GM12878 (cell line): ENCODE measurements around the gene CRYL1. TPM values are rescaled to one million over a fixed set of nuclear protein-coding genes. Genes with fewer than 3 reads are reported as not detected.

Source experiments
- ATAC-seq: fragments of 200-7000 bp; cut with Tn5 transposase; 3 replicates; pipeline ENCODE4 v1.9.1; 2020; ENCODE audit warnings: mild to moderate bottlenecking, moderate library complexity
- BruUV-seq: library from RNA; stranded (reverse); fragments of 400-500 nt; replicated peaks from 2 replicates; lab custom pipeline; 2021; lab: Mats Ljungman, UMichigan
- CTCF ChIA-PET: fragments of 300-600 bp; sonication (Branson Sonifier 250); formaldehyde crosslinking; extraction: SDS; loops from one replicate; lab custom pipeline; 2021; ENCODE audit warnings: inconsistent platforms; lab: Yijun Ruan, JAX
- POLR2A ChIA-PET: fragments of 350-600 bp; formaldehyde crosslinking; extraction: SDS; loops from one replicate; lab custom pipeline; 2021; ENCODE audit warnings: inconsistent platforms; lab: Charles Lee
- RAD21 ChIA-PET: fragments of 300-600 bp; sonication (Branson Sonifier 250); formaldehyde crosslinking; loops from one replicate; lab custom pipeline; 2023; ENCODE audit warnings: antibody characterized with exemption; ENCODE audit not compliant: unreplicated experiment; lab: Charles Lee
- SMC1A ChIA-PET: fragments of 300-600 bp; sonication (Branson Sonifier 250); formaldehyde crosslinking; loops from one replicate; lab custom pipeline; 2023; ENCODE audit not compliant: unreplicated experiment, uncharacterized antibody; lab: Charles Lee
- DNase-seq: peaks from one replicate; pipeline ENCODE4 v3.0.0-alpha.2; 2011; ENCODE audit warnings: low read depth, low spot score
- FAIRE-seq: peaks from 3 replicates; lab custom pipeline; 2011; peaks lifted over from hg19 to GRCh38; lab: Jason Lieb, UNC
- H2AFZ ChIP-seq: 2 replicates; pipeline ENCODE4 v1.6.0; 2011; ENCODE audit warnings: low read depth, low read length, control low read depth; ENCODE audit not compliant: control insufficient read depth
- H3K27ac ChIP-seq: 2 replicates; pipeline ENCODE4 v1.5.1; 2011; ENCODE audit warnings: control low read depth; ENCODE audit not compliant: control insufficient read depth, insufficient read depth
- H3K27me3 ChIP-seq, 2 experiments: replicated peaks in 1 of 2; 2 replicates each; pipeline versions ENCODE4 v1.6.0 to v1.6.1; 2011; ENCODE audit warnings: low read length in 1 of 2; ENCODE audit not compliant: control insufficient read depth in 2 of 2, insufficient read depth in 2 of 2
- H3K36me3 ChIP-seq, 2 experiments: 2 replicates each; pipeline ENCODE4 v1.5.1; 2011; ENCODE audit warnings: low read length in 1 of 2; ENCODE audit not compliant: control insufficient read depth in 2 of 2, insufficient read depth in 2 of 2
- H3K4me1 ChIP-seq: 2 replicates; pipeline ENCODE4 v1.6.1; 2011; ENCODE audit warnings: mild to moderate bottlenecking, low read length, moderate library complexity, mixed read lengths; ENCODE audit not compliant: control insufficient read depth, insufficient read depth
- H3K4me2 ChIP-seq: 2 replicates; pipeline ENCODE4 v1.6.0; 2011; ENCODE audit warnings: control low read depth; ENCODE audit not compliant: control insufficient read depth, insufficient read depth
- H3K4me3 ChIP-seq: fragments of 200-600 bp; sonication (generic); 2 replicates; pipeline ENCODE4 v1.5.1; 2016
- H3K79me2 ChIP-seq: 2 replicates; pipeline ENCODE4 v1.6.0; 2011; ENCODE audit warnings: low read length; ENCODE audit not compliant: control insufficient read depth, insufficient read depth
- H3K9ac ChIP-seq: 2 replicates; pipeline ENCODE4 v1.8.0; 2011; ENCODE audit warnings: low read length, control low read depth, mixed read lengths; ENCODE audit not compliant: control insufficient read depth, insufficient read depth
- H3K9me3 ChIP-seq: replicated peaks from 3 replicates; pipeline ENCODE4 v1.5.1; 2011; ENCODE audit warnings: mild to moderate bottlenecking, low read length; ENCODE audit not compliant: control insufficient read depth, insufficient read depth
- H4K20me1 ChIP-seq: 2 replicates; pipeline ENCODE4 v1.6.0; 2011; ENCODE audit not compliant: control insufficient read depth, insufficient read depth
- GATAD2B ChIP-seq: fragments of 450-650 bp; conservative IDR thresholded peaks from 2 replicates; pipeline ENCODE4 v1.6.1; 2017; ENCODE audit warnings: low read depth, mild to moderate bottlenecking, moderate library complexity
- MXI1 ChIP-seq: fragments of 150-350 bp; IDR thresholded peaks from 2 replicates; pipeline ENCODE4 v1.6.1; 2011; ENCODE audit warnings: low read depth, mild to moderate bottlenecking, inconsistent platforms, low read length, improper control_type of control experiment
- POLR2AphosphoS5 ChIP-seq: IDR thresholded peaks from 2 replicates; pipeline ENCODE4 v1.6.1; 2011; ENCODE audit warnings: mild to moderate bottlenecking, low read length, inconsistent platforms
- POU2F2 ChIP-seq: IDR thresholded peaks from 3 replicates; pipeline ENCODE4 v1.6.1; 2011; ENCODE audit warnings: low read depth, mild to moderate bottlenecking, low read length, borderline replicate concordance
- SMAD1 ChIP-seq: fragments of 450-650 bp; IDR thresholded peaks from 2 replicates; pipeline ENCODE4 v1.6.1; 2018; ENCODE audit warnings: mild to moderate bottlenecking, low read depth; ENCODE audit not compliant: partially characterized antibody
- SPI1 ChIP-seq: IDR thresholded peaks from 2 replicates; pipeline ENCODE4 v1.6.1; 2011; ENCODE audit warnings: low read depth, mild to moderate bottlenecking, low read length, moderate library complexity, borderline replicate concordance; ENCODE audit not compliant: insufficient read depth
- ZNF274 ChIP-seq: IDR thresholded peaks from one replicate; pipeline ENCODE4 v1.8.0; 2011; ENCODE audit not compliant: insufficient read length, insufficient read depth
- WGBS: methylation state at CpG from one replicate; pipeline ENCODE4 v1.1.6; 2016; ENCODE audit warnings: low lambda C conversion rate; ENCODE audit not compliant: insufficient replicate concordance, insufficient coverage; ENCODE audit errors: missing lambda C conversion rate; 5-methylcytosine and 5-hydroxymethylcytosine counted together
- in situ Hi-C: fragments of 300-500 bp; cut with MboI; formaldehyde crosslinking; loops from 9 replicates; pipeline ENCODE4 v1.14.3; 2018; ENCODE audit warnings: mixed read lengths
- intact Hi-C: fragments of 100-400 bp; cut with micrococcal nuclease; formaldehyde crosslinking; loops from one replicate; pipeline ENCODE4 v1.14.2; 2022; ENCODE audit not compliant: unreplicated experiment
- polyA plus RNA-seq, 11 experiments: library from polyadenylated mRNA; depleted of rRNA in 4 of 11; unstranded in 6 of 11; stranded (reverse) in 5 of 11; fragments of >200 nt; fragmentation: Nextera tagmentation in 4 of 11; fragmentation: Illumina TruSeq in 1 of 11; extraction: Ambion mirVana in 4 of 11; extraction: Trizol in 1 of 11; gene quantifications; 1 replicate in 1 of 11; 2 replicates in 10 of 11; pipeline versions ENCODE4 v1.2.1 to v1.2.3, GENCODE V29; 2011 to 2016; ENCODE audit warnings: inconsistent platforms in 2 of 11, missing spikeins in 2 of 11, low read depth in 1 of 11
- total RNA-seq, 4 experiments: library from RNA; depleted of rRNA in 3 of 4; stranded (reverse); fragments of >200 nt in 3 of 4; fragmentation: Illumina TruSeq in 1 of 4; extraction: Trizol in 1 of 4; gene quantifications; 2 replicates each; pipeline versions ENCODE4 v1.2.1 to v1.2.3, GENCODE V29; 2013 to 2021

CRYL1 gene
- total and polyA plus RNA-seq, 10 of the 15 experiments (the other 5 are each of a cell fraction or from before 2014, with no cell fraction given), result 5.5 to 36.7 (median 12.2) TPM

- FAIRE-seq, result no peak
- intact Hi-C loops (loop anchor here (2.0 kb wide), 1 partner anchor 16 kb away; no protein-coding TSS in a partner anchor), in situ Hi-C loops (no loop called here)
- Histone ChIP-seq H3K9me3 (no peaks in the 10 kb centered on the region), H3K4me2 (peak overlapping the region; percentile 20; the same call in 1 of the 2 replicates), H3K27me3 (no peaks in the 10 kb centered on the region), H3K9ac (no peak overlapping the region), H3K4me1 (no peaks in the 10 kb centered on the region), H4K20me1 (no peaks in the 10 kb centered on the region), H3K27ac (no peak overlapping the region), H3K36me3 (no peaks in the 10 kb centered on the region), H3K79me2 (no peaks in the 10 kb centered on the region), H2AFZ (peak overlapping the region; percentile 67), H3K4me3 (no peak overlapping the region)
- CTCF ChIA-PET, result interaction anchor here (1.2 to 2.9 kb wide), 4 partner anchors 10 to 381 kb away, joined by 3 to 13 read pairs (median 4); no protein-coding TSS in a partner anchor
- SMC1A ChIA-PET, result interaction anchor here (0.8 to 1.9 kb wide), 6 partner anchors 16 to 59 kb away, joined by 3 to 9 read pairs (median 4); partner anchors contain the start of gene CRYL1
- WGBS, result 27% methylated on average over 7 of the region's 7 CpGs
- RAD21 ChIA-PET, result interaction anchor here (0.7 to 1.4 kb wide), 2 partner anchors 16 to 37 kb away, joined by 3 to 5 read pairs; no protein-coding TSS in a partner anchor
- no TSS peak for BruUV-seq
- no peak for TF ChIP-seq GATAD2B
- TF ChIP-seq SMAD1, result no peak
- peak; percentile 58 for TF ChIP-seq POLR2AphosphoS5
- TF ChIP-seq SPI1, result peak; percentile 82
- no peak for TF ChIP-seq ZNF274
- no peak for TF ChIP-seq MXI1
- TF ChIP-seq POU2F2, result peak; percentile 75; the same call in 1 of the 3 replicates
- no peak for DNase-seq
- POLR2A ChIA-PET, result interaction anchor here (0.5 kb wide), 1 partner anchor 225 kb away, joined by 3 read pairs; no protein-coding TSS in a partner anchor
- no peak for ATAC-seq
These were observed 18.7 kb upstream of the CRYL1 start for GRCh38 chr13:20544201-20544923.
